Hematopoietic multipotent progenitor cell treated with erythropoietin and hydrocortisone succinate and interleukin-3 and kit ligand, for 17 days (in vitro differentiated cells): ENCODE data around the gene PBX1.
"Not testable (repeated sequence)": the region's sequence is repeated elsewhere in the genome, so short reads cannot be mapped to it uniquely, and the experiment has no call there.

Source experiments
- DNase-seq: peaks from one replicate; pipeline ENCODE4 v3.0.0-alpha.2; 2015; ENCODE audit warnings: low spot score

PBX1 gene

DNA sequence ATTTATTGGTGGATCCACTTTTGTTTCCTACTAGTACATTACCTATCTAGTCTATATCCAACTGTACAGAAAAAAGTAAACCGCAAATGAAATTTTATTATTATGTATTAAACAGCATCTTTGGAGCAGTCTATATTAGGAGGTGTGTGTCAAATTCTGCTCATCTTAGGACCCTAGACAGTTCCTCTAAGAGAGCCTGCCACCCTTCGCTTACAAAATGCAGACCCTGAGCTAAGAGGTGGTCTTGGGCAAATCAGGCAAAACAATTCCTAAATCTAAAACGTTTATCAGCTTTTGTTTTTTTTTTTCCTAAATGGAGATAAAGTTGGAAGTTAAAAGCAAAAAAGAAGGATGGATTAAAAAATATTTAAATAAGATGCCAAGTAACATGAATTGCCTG is 85.3 kb downstream of the PBX1 start:
- no peak for DNase-seq

GRCh38 chr1:164644774-164645644 is 86.0 kb downstream of the PBX1 start:
- no peak for DNase-seq

- no peak for DNase-seq
Measured at GRCh38 chr1:164645921-164646320, 86.9 kb downstream of the PBX1 start.

- no peak for DNase-seq
Measured at GRCh38 chr1:164647211-164647610, 88.2 kb downstream of the PBX1 start.

DNA sequence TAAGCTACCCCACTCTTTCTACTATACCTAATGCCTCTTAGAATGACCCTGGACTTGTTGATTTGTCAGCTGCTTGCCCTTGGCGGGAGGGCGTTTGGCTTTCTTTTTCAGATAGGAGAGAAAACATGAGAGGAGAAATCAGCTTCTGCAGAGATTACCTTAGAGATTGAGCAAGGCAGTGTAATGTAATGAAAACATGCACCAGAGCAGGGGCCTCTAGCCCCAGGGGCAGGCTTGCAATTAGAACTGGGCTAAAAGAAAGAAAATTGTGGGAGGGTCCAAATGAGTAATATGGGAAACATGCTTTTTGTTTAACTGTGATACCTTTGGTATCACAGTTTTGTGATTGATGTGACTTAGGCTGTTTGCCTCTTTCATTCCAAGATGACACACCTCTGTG is 89.7 kb downstream of the PBX1 start:
- no peak for DNase-seq

GRCh38 chr1:164649146-164649545 is 90.2 kb downstream of the PBX1 start:
- DNase-seq, result no peak

GRCh38 chr1:164650531-164650930 is 91.5 kb downstream of the PBX1 start:
- DNase-seq, result no peak

DNA sequence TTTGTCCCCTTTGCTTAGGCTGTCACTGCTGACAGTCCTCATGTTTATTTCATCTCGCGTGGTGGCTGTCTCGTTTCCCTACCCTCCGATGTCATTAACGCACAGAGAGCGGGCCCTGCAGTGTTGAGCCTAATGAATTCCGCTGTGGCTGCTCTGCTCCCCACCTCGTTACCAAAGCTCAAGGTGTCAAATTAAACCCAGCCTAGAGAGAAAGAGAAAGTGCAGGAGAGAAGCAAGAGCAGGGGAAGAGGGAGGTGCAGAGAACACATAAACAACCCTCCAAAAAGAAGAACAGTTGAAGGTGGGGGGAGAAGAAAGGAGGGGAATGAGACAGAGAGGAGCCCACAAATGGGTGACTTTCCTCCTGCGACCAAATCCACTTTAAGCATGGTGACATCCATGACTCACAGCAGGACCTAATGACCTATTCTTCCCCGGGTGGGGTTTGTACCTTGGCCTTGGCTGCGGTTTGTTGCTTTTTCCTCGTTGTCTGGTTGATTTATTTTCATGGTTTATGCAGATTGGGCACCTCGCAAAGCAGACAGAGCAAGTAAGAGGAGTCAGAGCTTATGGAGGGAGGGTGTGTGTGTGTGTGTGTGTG is 92.5 kb downstream of the PBX1 start:
- no peak for DNase-seq

DNA sequence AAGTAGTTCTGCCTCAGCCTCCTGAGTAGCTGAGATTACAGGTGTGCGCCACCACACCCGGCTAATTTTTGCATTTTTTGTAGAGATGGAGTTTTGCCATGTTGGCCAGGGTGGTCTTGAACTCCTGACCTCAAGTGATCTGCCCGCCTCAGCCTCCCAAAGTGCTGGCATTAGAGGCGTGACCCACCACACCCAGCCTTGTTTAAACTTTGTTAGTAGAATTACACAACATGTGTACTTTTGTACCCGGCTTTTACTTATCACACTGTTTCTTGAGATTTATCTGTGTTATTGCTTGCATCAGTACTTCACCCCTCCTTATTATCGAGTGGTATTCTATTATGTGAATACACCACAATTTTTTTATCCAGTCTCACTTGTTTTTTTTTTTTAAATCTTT is 94.0 kb downstream of the PBX1 start:
- not testable (repeated sequence) for DNase-seq

DNA sequence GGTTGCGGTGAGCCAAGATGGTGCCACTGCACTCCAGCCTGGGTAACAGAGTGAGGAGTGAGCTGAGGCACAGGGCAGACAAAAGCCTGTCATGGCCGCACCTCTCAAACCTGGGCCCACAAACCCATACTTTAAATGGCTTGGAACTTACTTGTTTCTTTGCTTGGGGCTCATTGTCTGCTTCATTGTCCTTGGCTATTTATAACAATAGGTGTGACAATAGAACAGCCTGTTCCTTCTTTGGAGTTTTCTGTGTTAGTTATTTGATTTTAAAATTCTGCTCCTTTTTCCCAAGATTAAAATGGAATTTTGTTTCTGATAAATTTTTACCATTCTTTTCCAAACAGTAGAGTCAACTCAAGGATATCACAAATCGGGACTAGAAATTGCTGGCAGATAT is 94.7 kb downstream of the PBX1 start:
- DNase-seq, result no peak

DNA sequence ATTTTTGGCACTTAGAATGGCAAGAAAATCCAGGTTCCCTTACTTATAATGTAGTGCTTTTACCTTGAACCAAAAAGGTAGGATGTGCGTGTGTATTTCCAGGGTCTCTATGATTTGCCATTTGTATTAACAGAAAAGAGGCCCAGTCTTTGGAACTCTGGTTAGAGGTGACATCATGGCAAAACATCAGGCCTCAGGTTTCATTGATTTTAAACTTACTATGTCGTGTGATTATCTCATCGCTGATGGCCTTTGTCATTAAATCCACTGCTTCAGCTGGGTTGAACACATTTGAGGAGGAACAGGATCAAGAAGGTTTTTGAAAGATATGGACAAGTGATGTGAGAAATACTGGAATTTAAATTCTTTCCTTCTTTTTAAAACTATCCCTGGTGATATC is 95.2 kb downstream of the PBX1 start:
- no peak for DNase-seq

- DNase-seq, result no peak
Measured at GRCh38 chr1:164658864-164659263, 99.9 kb downstream of the PBX1 start.

- DNase-seq, result no peak
Measured at GRCh38 chr1:164659621-164660411, 100.8 kb downstream of the PBX1 start.

DNA sequence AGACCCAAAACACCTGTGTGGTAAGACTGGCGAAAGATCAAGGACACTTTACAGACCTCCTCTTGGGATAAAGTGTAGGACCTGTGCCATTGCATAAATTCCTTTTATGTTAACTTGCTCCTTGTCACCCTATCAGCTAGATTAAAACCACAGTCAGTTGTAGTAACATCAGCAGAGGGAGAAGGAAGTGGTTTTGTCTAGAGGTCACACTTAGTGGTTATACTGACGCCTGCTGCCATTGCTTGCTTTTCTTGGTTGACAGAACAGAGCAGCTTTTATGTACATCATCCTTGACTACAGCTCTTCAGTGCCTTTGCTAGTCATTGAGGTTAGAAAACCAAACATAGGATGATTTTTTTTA is 101.4 kb downstream of the PBX1 start:
- DNase-seq, result no peak

DNA sequence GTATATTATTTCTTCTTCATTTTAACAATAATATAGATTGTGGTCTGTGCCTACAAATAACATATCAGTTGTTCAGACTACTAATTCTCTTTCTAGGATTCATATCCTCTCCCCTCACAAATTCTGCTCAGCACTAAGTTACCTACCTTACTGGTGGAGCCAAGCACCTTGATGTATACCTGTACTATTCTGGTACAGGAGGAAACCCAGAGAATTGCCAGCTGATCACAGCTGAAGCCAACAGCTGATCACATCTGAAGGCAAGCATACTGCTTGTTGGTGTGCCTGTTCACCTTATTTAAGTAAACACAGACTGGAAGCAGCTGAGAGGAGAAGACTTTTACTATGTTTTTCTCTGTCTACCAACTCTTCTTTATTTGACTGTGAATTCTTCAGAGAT is 101.8 kb downstream of the PBX1 start:
- no peak for DNase-seq

DNA sequence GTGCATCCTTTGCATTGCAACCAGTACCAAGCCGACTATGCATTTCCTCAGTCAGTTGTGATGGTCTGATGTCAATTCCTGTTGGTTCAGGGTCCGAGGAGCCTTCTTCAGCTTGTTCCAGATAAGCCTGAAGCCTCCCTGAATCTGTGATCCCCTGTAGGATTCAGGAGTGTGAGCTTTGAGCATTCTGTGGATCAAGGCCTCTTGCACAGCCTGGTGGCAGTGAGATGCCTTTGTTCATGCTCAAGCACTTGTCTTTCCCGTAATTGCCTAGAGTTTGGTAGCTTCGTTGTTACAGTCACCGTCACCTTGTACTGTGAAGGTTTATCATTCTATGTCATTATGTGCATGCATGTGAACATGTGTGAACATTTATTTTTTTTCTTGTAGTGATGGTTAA is 103.5 kb downstream of the PBX1 start:
- no peak for DNase-seq

DNA sequence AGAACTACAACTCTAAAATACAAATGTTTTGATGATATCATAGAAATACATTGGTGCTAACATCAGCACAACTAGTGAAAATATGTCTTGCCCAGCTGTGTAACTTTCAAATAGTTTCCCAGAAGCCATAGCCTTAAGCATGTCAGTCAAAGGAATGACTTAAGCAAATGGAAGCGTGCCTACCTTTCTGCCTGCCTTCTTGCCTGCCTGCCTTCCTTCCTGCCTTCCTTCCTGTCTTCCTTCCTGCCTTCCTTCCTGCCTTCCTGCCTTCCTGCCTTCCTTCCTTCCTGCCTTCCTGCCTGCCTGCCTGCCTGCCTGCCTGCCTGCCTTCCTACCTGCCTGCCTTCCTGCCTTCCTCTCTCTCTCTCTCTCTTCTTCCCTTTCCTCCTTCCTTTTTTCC is 104.0 kb downstream of the PBX1 start:
- DNase-seq, result no peak

DNA sequence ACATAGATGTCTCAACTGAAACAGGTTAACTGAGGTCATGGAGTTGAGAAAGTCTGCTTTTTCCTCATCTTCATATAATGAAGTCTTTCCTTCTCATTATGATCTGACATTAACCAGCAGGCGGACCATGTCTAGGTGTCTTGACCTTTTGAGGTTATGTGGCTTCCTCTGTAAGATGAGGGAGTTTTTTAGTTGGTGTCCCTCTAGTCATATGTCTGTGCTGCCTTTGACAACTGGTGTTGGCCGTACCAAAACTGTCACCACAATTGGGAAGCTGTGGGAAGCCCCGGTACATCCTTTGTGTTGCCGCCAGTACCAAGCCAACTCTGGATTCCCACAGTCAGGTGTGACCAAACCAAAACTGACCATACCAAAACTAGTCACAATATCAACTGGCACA is 105.1 kb downstream of the PBX1 start:
- no peak for DNase-seq

GRCh38 chr1:164667001-164667400 is 108.0 kb downstream of the PBX1 start:
- DNase-seq, result no peak

DNA sequence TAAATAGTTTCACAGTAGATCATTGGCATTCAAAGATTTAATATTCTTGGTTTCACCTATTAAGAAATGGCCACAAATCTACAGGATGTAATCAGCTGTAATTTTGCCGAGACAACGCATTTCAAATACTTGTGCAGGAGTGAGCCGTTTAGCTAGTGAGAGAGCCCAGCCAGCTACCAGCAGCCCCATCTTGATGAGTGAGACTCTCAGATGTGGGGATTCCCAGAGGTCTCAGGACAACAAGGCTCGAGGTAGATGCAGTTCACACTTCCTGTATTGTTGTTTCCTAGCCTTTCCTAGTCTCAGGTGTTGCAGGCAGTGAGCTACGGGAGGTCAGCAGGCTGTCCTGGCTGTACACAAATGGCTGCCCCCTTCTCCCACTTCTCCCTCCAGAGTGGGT is 108.6 kb downstream of the PBX1 start:
- DNase-seq, result no peak

- DNase-seq, result no peak
Measured at GRCh38 chr1:164668491-164669400, 109.8 kb downstream of the PBX1 start.

DNA sequence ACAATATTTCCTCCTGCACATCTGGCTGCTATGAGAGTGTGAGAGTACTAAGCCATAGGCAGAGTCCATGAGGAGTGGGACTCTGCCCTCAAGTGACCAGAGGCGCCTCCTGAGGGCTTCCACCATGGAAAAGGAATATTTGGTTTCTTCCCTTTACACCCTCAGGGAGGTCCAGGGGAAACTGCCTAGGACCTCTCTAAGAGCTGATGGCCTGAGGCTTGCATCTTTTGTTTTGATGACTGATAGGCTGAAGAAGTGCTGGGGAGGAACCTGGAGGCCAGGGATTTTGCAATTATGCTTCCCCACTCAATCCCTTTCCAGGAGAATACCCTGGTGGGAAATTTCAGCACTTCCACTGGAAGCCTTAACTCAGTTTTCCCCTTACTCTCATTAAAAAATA is 111.0 kb downstream of the PBX1 start:
- DNase-seq, result no peak
